GM10248 (cell line): ENCODE results near the gene LRRC70.

Experiments used
- CTCF ChIA-PET: fragments of 300-600 bp; sonication (Branson Sonifier 250); formaldehyde crosslinking; extraction: SDS; loops from one replicate; lab custom pipeline; 2021; ENCODE audit warnings: antibody characterized with exemption; lab: Yijun Ruan, JAX
- POLR2A ChIA-PET: fragments of 350-650 bp; sonication (Branson Sonifier 250); formaldehyde crosslinking; extraction: SDS; loops from one replicate; lab custom pipeline; 2020; ENCODE audit warnings: antibody characterized with exemption; lab: Yijun Ruan, JAX
- DNase-seq: peaks from one replicate; pipeline ENCODE4 v3.0.0; 2012; ENCODE audit errors: extremely low spot score
- TF ChIP-seq, protein P1 (sequence below): IDR thresholded peaks from 2 replicates; pipeline ENCODE4 v1.5.1; 2012; ENCODE audit warnings: mild to moderate bottlenecking, low read depth; ENCODE audit errors: extremely low read depth, missing control alignments, control extremely low read depth

The LRRC70 gene

DNA sequence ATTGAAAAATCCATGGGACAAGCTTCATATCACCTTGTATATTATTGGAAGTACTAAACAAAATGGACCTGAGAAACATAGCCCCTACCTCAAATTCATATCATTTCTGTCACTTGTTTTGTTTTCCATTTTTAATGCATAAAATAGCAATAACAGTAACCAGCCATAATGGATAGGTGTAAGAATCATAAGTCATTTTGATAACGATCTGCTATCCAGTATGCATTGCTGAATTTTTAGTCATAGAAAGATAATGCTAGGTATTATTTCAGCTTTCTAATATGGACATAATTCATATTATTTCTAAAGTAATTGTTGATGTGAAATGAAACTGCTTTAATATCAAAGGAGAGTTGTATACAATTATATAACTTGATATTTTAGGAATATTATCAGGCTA is 1.1 kb upstream of the LRRC70 start:
- TF ChIP-seq, protein P1, sequence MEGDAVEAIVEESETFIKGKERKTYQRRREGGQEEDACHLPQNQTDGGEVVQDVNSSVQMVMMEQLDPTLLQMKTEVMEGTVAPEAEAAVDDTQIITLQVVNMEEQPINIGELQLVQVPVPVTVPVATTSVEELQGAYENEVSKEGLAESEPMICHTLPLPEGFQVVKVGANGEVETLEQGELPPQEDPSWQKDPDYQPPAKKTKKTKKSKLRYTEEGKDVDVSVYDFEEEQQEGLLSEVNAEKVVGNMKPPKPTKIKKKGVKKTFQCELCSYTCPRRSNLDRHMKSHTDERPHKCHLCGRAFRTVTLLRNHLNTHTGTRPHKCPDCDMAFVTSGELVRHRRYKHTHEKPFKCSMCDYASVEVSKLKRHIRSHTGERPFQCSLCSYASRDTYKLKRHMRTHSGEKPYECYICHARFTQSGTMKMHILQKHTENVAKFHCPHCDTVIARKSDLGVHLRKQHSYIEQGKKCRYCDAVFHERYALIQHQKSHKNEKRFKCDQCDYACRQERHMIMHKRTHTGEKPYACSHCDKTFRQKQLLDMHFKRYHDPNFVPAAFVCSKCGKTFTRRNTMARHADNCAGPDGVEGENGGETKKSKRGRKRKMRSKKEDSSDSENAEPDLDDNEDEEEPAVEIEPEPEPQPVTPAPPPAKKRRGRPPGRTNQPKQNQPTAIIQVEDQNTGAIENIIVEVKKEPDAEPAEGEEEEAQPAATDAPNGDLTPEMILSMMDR = no peak
- ChIA-PET CTCF (interaction anchor here (1.5 kb wide), 1 partner anchor 12 kb away, joined by 3 read pairs; no protein-coding TSS in a partner anchor), POLR2A (no interaction called here)
- DNase-seq = no peak

DNA sequence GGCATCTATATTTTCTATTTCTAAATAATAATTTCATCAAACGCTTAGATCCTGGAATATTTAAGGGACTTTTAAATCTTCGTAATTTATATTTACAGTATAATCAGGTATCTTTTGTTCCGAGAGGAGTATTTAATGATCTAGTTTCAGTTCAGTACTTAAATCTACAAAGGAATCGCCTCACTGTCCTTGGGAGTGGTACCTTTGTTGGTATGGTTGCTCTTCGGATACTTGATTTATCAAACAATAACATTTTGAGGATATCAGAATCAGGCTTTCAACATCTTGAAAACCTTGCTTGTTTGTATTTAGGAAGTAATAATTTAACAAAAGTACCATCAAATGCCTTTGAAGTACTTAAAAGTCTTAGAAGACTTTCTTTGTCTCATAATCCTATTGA is 1.1 kb downstream of the LRRC70 start:
- POLR2A ChIA-PET = no interaction called here
- TF ChIP-seq, protein P1 = no peak
- CTCF ChIA-PET = no interaction called here
- no peak for DNase-seq

DNA sequence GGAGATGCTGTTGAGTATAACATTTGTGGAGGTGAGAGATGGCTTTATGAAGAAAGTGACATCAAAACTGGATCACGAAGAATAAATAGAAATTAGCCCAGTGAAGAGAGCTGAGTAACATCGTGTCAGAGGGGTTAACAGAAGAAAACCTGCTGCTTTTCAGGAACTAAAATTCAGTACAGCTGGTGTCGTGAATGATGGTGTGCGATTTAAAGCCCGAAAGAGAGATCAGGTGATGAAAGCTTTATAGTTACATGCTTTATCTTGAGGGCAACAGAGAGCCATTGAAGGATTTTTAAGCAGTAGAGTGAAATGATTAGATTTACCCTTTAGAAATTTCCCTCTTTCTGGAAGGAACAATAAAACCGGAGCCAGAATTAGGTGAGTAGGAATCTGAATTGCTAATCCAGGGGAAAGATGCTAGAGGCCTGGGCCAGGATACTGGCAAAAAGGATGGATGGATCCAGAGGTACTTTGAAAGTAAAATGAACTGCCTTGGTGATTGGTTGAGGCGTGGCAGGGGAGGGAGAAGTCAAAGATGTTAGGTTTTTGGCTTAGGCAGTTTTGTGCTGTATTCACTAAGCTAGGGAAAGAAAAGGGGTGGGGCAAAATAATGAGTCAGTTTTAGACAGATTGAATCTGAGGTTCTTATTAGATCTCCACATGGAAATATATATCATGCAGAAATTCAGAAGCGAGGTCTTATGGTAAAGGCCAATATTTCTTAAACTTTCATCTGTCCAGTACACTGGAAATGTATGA is 3.4 kb downstream of the LRRC70 start:
- TF ChIP-seq, protein P1 = no peak
- DNase-seq = no peak
- CTCF ChIA-PET = interaction anchor here (1.0 to 3.7 kb wide), 3 partner anchors 9 to 14 kb away, joined by 3 to 18 read pairs (median 4); no protein-coding TSS in a partner anchor
- POLR2A ChIA-PET = no interaction called here

DNA sequence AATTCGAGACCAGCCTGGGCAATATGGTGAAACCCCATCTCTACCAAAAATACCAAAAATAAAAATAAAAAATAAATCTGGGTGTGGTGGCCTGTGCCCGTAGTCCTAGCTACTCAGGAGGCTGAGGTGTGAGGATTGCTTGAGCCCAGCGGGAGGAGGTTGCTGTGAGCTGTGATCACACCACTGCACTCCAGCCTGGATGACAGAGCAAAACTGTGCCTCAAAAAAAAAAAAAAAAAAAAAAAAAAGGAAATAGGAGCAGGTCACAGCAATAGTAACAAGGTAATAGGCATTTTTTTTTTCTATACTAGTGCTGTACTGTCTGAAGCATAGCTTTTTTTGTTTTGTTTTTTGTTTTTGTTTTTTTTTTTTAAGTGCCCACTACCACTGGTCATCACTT is 5.8 kb downstream of the LRRC70 start:
- POLR2A ChIA-PET = no interaction called here
- DNase-seq = no peak
- CTCF ChIA-PET = interaction anchor here (1.1 to 3.7 kb wide), 5 partner anchors 9 to 81 kb away, joined by 3 to 18 read pairs (median 3); no protein-coding TSS in a partner anchor
- TF ChIP-seq, protein P1 = no peak

DNA sequence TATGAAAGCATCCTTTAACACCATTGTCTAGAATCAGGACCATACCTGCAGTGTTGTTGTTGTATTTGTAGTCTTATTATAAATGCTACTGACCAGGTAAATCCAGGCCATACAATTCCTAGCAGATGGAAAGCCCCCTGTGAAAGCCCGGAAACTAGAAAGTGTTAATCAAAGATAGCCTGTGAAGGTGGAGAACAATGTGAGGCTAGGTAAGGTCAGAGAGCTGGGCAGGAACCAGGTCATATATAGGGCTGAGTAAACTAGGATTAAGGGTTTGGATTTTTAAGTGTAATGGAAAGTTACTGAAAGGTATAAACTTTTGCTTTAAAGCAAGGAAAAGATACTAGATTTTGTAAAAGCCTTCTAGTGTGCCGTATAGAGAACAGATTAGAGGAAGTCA is 6.7 kb downstream of the LRRC70 start:
- ChIA-PET POLR2A (no interaction called here), CTCF (interaction anchor here (1.3 to 1.4 kb wide), 2 partner anchors 8 to 16 kb away, joined by 3 read pairs; no protein-coding TSS in a partner anchor)
- TF ChIP-seq, protein P1 = no peak
- no peak for DNase-seq

DNA sequence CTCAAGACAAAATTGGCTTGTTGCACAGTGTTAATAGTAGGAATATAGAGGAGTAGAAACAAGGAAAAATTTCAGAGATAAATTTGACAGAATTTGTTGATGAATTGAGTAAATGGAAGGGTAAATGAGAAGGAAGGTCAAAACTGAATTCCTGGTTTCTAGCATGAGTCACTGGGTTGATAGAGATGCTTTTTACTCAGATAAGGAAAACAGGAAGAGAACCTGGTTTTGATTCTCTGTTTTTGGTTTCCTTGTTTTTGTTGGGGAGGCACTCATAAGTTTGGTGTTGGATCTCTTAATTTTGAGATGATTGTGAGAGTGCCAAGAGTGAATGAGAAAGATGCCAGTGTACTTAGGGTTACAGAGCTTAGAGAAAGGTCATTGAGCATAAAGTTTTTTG is 7.1 kb downstream of the LRRC70 start:
- POLR2A ChIA-PET = no interaction called here
- DNase-seq = no peak
- CTCF ChIA-PET = interaction anchor here (1.4 to 1.5 kb wide), 2 partner anchors 8 to 31 kb away, joined by 3 to 4 read pairs; no protein-coding TSS in a partner anchor
- TF ChIP-seq, protein P1 = no peak
